GM13976 (cell line): Measurements from ENCODE around the gene STAT6.

Experiments used
- DNase-seq: peaks from one replicate; pipeline ENCODE4 v3.0.0; 2012; ENCODE audit warnings: low spot score
- in situ Hi-C: fragments of 300-500 bp; cut with MboI; formaldehyde crosslinking; loops from one replicate; pipeline ENCODE4 v1.12.0; 2022; ENCODE audit warnings: low sequenced_read_pairs, mixed read lengths, inconsistent platforms; ENCODE audit not compliant: unreplicated experiment
- TF ChIP-seq, protein P1 (sequence below): IDR thresholded peaks from 2 replicates; pipeline ENCODE4 v1.5.1; 2012; ENCODE audit warnings: borderline replicate concordance, mild to moderate bottlenecking; ENCODE audit not compliant: insufficient read depth; ENCODE audit errors: extremely low read depth, missing control alignments, control extremely low read depth

The STAT6 gene

DNA sequence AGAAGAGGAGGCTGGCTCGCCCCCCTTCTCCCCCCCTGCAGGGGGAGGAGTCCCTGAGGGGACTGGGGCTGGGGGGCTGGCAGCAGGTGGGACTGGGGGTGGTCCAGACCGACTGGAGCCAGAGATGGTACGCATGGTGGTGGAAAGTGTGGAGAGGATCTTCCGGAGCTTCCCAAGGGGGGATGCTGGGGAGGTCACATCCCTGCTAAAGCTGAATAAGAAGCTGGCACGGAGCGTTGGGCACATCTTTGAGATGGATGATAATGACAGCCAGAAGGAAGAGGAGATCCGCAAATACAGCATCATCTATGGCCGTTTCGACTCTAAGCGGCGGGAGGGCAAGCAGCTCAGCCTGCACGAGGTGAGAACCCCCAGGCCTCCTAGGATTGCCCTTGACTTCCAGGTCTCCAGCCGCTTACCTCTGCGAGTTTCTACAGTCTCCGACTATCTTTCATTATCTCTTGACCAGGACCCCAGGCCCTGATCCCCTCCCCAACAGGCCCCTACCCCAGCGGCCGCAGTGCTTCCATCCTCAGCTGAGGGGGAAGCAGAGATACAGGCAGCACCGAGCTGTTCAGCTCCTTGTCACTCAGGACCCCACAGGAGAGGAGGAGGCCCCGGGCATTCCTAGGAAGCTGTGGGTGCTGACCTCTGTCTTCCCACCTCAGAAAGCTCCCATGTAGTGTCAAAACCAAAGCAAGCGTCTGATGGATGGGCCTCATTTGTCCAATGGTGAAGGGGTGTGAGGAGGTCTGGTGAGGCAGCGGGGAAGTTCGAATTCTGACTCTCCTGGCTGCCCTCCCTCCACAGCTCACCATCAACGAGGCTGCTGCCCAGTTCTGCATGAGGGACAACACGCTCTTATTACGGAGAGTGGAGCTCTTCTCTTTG, 19.3 kb downstream of the STAT6 start:
- in situ Hi-C loops = no loop called here
- TF ChIP-seq, protein P1, sequence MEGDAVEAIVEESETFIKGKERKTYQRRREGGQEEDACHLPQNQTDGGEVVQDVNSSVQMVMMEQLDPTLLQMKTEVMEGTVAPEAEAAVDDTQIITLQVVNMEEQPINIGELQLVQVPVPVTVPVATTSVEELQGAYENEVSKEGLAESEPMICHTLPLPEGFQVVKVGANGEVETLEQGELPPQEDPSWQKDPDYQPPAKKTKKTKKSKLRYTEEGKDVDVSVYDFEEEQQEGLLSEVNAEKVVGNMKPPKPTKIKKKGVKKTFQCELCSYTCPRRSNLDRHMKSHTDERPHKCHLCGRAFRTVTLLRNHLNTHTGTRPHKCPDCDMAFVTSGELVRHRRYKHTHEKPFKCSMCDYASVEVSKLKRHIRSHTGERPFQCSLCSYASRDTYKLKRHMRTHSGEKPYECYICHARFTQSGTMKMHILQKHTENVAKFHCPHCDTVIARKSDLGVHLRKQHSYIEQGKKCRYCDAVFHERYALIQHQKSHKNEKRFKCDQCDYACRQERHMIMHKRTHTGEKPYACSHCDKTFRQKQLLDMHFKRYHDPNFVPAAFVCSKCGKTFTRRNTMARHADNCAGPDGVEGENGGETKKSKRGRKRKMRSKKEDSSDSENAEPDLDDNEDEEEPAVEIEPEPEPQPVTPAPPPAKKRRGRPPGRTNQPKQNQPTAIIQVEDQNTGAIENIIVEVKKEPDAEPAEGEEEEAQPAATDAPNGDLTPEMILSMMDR = no peak
- DNase-seq = no peak

DNA sequence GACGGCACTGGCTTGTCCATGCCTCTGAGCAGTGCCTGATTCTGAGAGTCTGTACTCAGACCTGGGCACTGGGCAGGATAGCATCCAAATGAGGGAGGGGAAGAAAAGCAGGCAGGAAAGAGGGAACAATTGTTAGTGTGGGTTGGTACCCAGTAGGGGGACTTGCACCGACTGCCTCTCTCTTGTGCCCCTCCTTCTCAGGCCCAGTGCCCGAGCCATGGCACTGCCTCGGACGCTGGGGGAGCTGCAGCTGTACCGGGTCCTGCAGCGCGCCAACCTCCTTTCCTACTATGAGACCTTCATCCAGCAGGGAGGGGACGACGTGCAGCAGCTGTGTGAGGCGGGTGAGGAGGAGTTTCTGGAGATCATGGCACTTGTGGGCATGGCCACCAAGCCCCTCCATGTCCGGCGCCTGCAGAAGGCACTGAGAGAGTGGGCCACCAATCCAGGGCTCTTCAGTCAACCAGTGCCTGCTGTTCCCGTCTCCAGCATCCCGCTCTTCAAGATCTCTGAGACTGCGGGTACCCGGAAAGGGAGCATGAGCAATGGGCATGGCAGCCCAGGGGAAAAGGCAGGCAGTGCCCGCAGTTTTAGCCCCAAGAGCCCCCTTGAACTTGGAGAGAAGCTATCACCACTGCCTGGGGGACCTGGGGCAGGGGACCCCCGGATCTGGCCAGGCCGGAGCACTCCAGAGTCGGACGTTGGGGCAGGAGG, 20.1 kb downstream of the STAT6 start:
- no peak for DNase-seq
- TF ChIP-seq, protein P1 = no peak
- in situ Hi-C loops = no loop called here

DNA sequence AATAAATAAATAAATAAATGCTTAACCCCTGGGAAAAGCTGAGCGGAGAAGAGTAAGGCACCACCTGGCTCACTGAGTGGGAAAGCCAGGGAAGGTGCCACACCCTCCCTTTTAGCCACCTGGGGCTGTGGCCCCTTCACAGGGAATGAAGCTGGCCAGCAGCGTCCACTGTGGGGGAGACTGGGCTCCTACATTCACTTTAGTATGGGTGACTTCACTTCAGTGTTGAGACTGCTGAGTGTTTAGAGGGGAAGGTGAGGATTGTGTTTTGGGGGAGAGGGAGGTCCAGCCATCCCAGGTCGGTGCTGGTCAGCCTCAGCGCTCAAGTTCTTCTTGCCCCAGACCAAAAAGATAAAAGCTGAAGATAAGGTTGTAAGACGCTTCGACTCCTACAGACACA, 20.7 kb downstream of the STAT6 start:
- no peak for DNase-seq
- in situ Hi-C loops = no loop called here
- TF ChIP-seq, protein P1 = no peak

DNA sequence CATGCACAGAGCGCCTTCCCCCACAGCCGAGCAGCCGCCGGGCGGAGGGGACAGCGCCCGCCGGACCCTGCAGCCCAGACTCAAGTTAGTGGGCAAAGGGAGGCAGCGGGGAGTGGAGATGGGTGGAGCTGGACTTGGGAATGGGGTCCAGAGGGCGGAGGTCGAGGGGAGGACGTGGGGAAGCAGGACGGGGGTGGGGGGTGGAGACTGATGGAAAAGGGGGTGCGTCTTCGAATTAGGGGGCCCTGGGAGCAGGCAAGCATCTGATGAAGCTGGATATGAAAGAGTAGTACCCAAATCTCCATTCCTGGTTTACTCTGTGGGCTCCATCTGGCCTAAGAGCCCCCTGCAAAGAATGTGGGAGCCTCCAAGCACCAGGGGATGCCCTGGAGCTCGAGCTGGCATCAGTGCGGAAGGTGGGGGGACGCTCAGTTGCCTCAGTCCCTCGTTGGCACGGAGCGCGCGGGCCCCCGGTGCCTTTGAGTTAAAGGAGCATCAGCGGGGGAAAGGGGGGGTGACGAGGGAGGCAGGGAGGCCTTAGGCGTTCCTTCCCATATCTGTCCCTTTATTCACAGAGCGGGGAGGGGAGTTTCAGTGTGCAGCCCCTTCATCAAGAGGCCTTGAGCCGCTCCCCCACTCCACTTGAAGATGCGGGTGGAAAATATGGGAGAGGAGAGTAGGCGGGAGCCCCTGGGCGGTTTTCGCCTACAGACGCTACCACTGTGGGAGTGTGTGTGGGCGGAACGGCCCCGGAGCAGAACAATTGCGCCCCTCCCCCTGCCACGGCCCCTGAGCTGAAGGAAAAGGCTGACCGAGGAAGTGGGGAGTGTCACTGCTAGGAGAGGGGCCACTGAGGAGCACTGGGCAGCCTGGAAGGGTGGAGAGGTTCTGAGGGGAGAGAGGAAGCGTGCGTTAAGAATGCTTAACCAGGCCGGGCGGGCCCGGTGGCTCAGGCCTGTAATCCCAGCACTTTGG, 21.6 kb downstream of the STAT6 start:
- TF ChIP-seq, protein P1 = no peak
- no peak for DNase-seq
- in situ Hi-C loops = no loop called here

DNA sequence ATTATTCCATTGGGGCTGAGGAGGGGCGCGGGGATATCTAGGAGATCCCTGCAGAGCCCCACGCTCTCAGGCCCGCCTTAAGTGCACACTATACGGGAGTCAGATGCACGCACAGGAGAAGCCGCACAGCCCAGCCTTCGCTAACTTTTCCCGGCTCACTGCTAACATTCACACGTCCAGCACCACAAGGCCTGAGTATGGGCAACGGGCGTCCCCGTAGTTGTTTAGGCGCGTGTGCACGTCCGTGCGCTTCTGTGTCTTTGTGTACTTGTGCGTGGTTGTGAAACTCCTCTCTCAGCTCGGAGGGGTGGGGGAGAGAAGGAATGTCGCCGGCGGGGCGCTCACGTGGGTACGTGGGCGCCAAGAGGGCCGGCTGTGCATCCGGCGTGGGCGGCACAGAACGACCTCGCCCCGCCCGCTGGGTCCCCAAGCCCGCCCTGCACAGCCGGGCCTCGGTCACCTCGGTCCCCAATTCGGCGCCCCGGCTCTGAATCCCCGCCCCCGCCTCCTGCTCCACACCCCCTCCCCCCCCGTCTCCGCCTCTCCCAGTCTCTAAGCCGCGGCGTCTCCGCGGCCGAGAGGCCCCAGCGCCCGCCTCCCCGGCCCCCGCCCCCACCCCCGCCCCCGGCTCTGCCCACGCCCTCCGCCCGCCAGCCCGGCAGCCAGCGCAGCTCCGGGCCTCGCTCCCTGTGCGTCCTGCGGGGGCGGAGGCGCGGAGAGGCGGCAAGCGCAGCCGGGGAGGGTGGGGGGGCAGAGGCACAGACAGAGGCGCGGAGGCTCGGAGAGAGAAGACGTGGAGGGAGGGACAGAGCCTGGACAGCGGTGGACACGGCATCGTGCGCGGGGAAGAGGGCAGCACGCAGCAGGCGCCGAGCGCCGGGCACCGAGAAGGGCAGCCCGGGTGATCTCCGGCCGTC, 22.6 kb downstream of the STAT6 start, which contains the start of gene NAB2:
TSS of gene NAB2 (plus strand) at position 761 of the 917 bp plus-strand sequence. CDS start 158 bp downstream, outside the sequence.
- TF ChIP-seq, protein P1 = no peak
- in situ Hi-C loops = no loop called here
- DNase-seq = peak; percentile 93
